Loucy (cell line): ENCODE results near the gene MET.

Experiments
- EZH2phosphoT487 ChIP-seq: fragments of 200-600 bp; IDR thresholded peaks from 2 replicates; pipeline ENCODE4 v1.6.1; 2018; ENCODE audit warnings: antibody characterized with exemption, mild to moderate bottlenecking, moderate library complexity, borderline replicate concordance
- TF ChIP-seq, protein P1 (sequence below): fragments of 200-600 bp; sonication (generic); conservative IDR thresholded peaks from 2 replicates; pipeline ENCODE4 v1.5.1; 2014; ENCODE audit warnings: mild to moderate bottlenecking, antibody characterized with exemption, low read length

- TF ChIP-seq, protein P1, sequence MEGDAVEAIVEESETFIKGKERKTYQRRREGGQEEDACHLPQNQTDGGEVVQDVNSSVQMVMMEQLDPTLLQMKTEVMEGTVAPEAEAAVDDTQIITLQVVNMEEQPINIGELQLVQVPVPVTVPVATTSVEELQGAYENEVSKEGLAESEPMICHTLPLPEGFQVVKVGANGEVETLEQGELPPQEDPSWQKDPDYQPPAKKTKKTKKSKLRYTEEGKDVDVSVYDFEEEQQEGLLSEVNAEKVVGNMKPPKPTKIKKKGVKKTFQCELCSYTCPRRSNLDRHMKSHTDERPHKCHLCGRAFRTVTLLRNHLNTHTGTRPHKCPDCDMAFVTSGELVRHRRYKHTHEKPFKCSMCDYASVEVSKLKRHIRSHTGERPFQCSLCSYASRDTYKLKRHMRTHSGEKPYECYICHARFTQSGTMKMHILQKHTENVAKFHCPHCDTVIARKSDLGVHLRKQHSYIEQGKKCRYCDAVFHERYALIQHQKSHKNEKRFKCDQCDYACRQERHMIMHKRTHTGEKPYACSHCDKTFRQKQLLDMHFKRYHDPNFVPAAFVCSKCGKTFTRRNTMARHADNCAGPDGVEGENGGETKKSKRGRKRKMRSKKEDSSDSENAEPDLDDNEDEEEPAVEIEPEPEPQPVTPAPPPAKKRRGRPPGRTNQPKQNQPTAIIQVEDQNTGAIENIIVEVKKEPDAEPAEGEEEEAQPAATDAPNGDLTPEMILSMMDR, result no peak
- TF ChIP-seq EZH2phosphoT487, result no peak
These were observed 27.1 kb downstream of the MET start for GRCh38 chr7:116698930-116699721.
